H1 (cell line): ENCODE results near the gene MAP4.

Experiments
- ATF3 ChIP-seq: IDR thresholded peaks from 2 replicates; pipeline ENCODE4 v1.6.1; 2011; ENCODE audit warnings: low read depth, mild to moderate bottlenecking, low read length; ENCODE audit not compliant: insufficient read depth
- CEBPB ChIP-seq: IDR thresholded peaks from 2 replicates; pipeline ENCODE4 v1.6.1; 2012; ENCODE audit warnings: low read depth, low read length
- CTCF ChIP-seq, 3 experiments: IDR thresholded peaks; 1 replicate in 2 of 3; 2 replicates in 1 of 3; pipeline versions ENCODE4 v1.5.1 to v1.6.1; 2011; ENCODE audit warnings: low read length in 3 of 3, mild to moderate bottlenecking in 3 of 3, inconsistent platforms in 2 of 3, low read depth in 1 of 3, moderate library complexity in 1 of 3; ENCODE audit not compliant: insufficient read depth in 1 of 3; ENCODE audit errors: control extremely low read depth in 1 of 3
- EP300 ChIP-seq, 2 experiments: IDR thresholded peaks; 1 replicate in 1 of 2; 2 replicates in 1 of 2; pipeline ENCODE4 v1.6.1; 2011 to 2012; ENCODE audit warnings: low read depth in 2 of 2, low read length in 2 of 2, mild to moderate bottlenecking in 2 of 2, borderline replicate concordance in 1 of 2, inconsistent platforms in 1 of 2, moderate library complexity in 1 of 2
- FOSL1 ChIP-seq: IDR thresholded peaks from 2 replicates; pipeline ENCODE4 v1.6.1; 2011; ENCODE audit warnings: mild to moderate bottlenecking, low read depth, low read length, moderate library complexity; ENCODE audit not compliant: insufficient read depth
- JUN ChIP-seq: IDR thresholded peaks from 2 replicates; pipeline ENCODE4 v1.6.1; 2011; ENCODE audit warnings: low read depth, mild to moderate bottlenecking, improper control_type of control experiment, low read length
- JUND ChIP-seq: IDR thresholded peaks from 2 replicates; pipeline ENCODE4 v1.6.1; 2011; ENCODE audit warnings: mild to moderate bottlenecking, improper control_type of control experiment, low read length
- RBBP5 ChIP-seq: IDR thresholded peaks from 2 replicates; pipeline ENCODE4 v1.7.1; 2012; ENCODE audit warnings: low read depth, mild to moderate bottlenecking, inconsistent platforms, low read length, moderate library complexity, borderline replicate concordance
- SP2 ChIP-seq: IDR thresholded peaks from 2 replicates; pipeline ENCODE4 v1.6.1; 2012; ENCODE audit warnings: mild to moderate bottlenecking, low read length, inconsistent platforms
- YY1 ChIP-seq: IDR thresholded peaks from 2 replicates; pipeline ENCODE4 v1.6.1; 2011; ENCODE audit warnings: low read depth, mild to moderate bottlenecking, low read length

DNA sequence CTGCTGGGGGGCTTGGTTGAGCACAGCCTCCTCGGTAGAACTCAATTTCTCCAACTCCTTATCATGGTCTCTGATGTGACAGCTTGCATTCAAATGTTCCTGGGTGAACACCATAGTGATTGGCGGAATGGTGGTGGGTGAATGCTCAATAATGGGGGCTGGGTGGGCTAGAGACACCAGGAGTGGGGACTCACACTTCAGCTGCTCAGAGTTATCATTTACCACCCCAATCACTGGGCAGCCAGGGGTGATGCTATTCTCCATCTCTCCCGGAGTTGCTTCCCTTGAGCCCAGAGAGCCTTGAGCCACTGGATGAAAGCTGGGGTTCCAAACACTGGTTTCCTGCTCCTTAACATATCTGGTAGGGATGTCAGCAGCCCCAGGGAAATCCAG lies 124.6 kb downstream of the MAP4 start:
- TF ChIP-seq CTCF (IDR thresholded peaks at IDR 0.05; ENCODE audit: control extremely low read depth in 1 of 3, insufficient read depth in 1 of 3, low read depth in 1 of 3, low read length in 3 of 3) = no peak
- TF ChIP-seq FOSL1 = no peak
- no peak for TF ChIP-seq JUN
- no peak for TF ChIP-seq YY1
- TF ChIP-seq EP300 (IDR thresholded peaks at IDR 0.05; ENCODE audit: borderline replicate concordance in 1 of 2, low read depth in 2 of 2, low read length in 2 of 2) = no peak
- TF ChIP-seq ATF3 = no peak
- no peak for TF ChIP-seq RBBP5
- no peak for TF ChIP-seq SP2
- no peak for TF ChIP-seq CEBPB
- TF ChIP-seq JUND = no peak
